OCI-LY1 (cell line): ENCODE measurements around the gene GCDH.

Experiments used
- H2AFZ ChIP-seq: fragments of 200-600 bp; sonication (generic), shearing (Covaris generic); 2 replicates; pipeline ENCODE4 v1.6.0; 2014; ENCODE audit warnings: antibody characterized with exemption, mild to moderate bottlenecking, low read length
- H3F3A ChIP-seq: fragments of 200-600 bp; sonication (generic), shearing (Covaris generic); 2 replicates; pipeline ENCODE4 v1.6.0; 2014; ENCODE audit warnings: mild to moderate bottlenecking, antibody characterized with exemption, low read length, moderate library complexity; ENCODE audit not compliant: insufficient read depth
- H3K27ac ChIP-seq: fragments of 200-600 bp; sonication (generic); 2 replicates; pipeline ENCODE4 v1.5.1; 2014; ENCODE audit warnings: low read length, mixed run types, mild to moderate bottlenecking, low read depth; ENCODE audit not compliant: poor library complexity, severe bottlenecking
- H3K27me3 ChIP-seq: fragments of 200-600 bp; sonication (generic); 2 replicates; pipeline ENCODE4 v1.6.0; 2014; ENCODE audit warnings: antibody characterized with exemption, mild to moderate bottlenecking, low read length, moderate library complexity; ENCODE audit not compliant: insufficient read depth
- H3K36me3 ChIP-seq: fragments of 200-600 bp; sonication (generic); 2 replicates; pipeline ENCODE4 v1.6.1; 2014; ENCODE audit warnings: mild to moderate bottlenecking, antibody characterized with exemption, low read length, moderate library complexity, mixed read lengths; ENCODE audit not compliant: insufficient read depth
- H3K4me1 ChIP-seq: fragments of 200-600 bp; sonication (generic); 2 replicates; pipeline ENCODE4 v1.5.1; 2014; ENCODE audit warnings: mild to moderate bottlenecking, low read length, moderate library complexity; ENCODE audit not compliant: insufficient read depth, severe bottlenecking
- H3K4me2 ChIP-seq: fragments of 200-600 bp; sonication (generic), shearing (Covaris generic); 2 replicates; pipeline ENCODE4 v1.6.1; 2014; ENCODE audit warnings: low read length
- H3K4me3 ChIP-seq: fragments of 200-600 bp; sonication (generic); 2 replicates; pipeline ENCODE4 v1.5.1; 2014; ENCODE audit warnings: low read length, low read depth, mild to moderate bottlenecking, mixed read lengths; ENCODE audit not compliant: poor library complexity, severe bottlenecking
- H3K79me2 ChIP-seq: fragments of 200-600 bp; shearing (Covaris generic); 2 replicates; pipeline ENCODE4 v1.6.1; 2016; ENCODE audit warnings: mixed run types, low read length, mixed read lengths; ENCODE audit not compliant: insufficient read depth
- H3K9ac ChIP-seq: fragments of 200-600 bp; sonication (generic), shearing (Covaris generic); 2 replicates; pipeline ENCODE4 v1.6.1; 2014; ENCODE audit warnings: mild to moderate bottlenecking, low read length, mixed read lengths
- H3K9me2 ChIP-seq: fragments of 200-600 bp; sonication (generic), shearing (Covaris generic); 2 replicates; pipeline ENCODE4 v1.6.1; 2014; ENCODE audit warnings: low read depth, mild to moderate bottlenecking, low read length, mixed read lengths
- H3K9me3 ChIP-seq: fragments of 200-600 bp; shearing (Covaris generic); 2 replicates; pipeline ENCODE4 v1.6.1; 2014; ENCODE audit warnings: low read length, mixed read lengths
- H4K20me1 ChIP-seq: fragments of 200-600 bp; sonication (generic), shearing (Covaris generic); 2 replicates; pipeline ENCODE4 v1.6.0; 2016; ENCODE audit warnings: mild to moderate bottlenecking, low read length; ENCODE audit not compliant: insufficient read depth
- CTCF ChIP-seq: fragments of 200-600 bp; sonication (generic), shearing (Covaris generic); IDR thresholded peaks from 2 replicates; pipeline ENCODE4 v1.5.1; 2017; ENCODE audit warnings: mild to moderate bottlenecking, antibody characterized with exemption, low read length, moderate library complexity, mixed read lengths
- EZH2 ChIP-seq: fragments of 200-600 bp; sonication (generic), shearing (Covaris generic); IDR thresholded peaks from 2 replicates; pipeline ENCODE4 v1.8.0; 2017; ENCODE audit warnings: borderline replicate concordance, mixed run types, mild to moderate bottlenecking, antibody characterized with exemption, low read length, moderate library complexity, mixed read lengths

Gene GCDH

DNA sequence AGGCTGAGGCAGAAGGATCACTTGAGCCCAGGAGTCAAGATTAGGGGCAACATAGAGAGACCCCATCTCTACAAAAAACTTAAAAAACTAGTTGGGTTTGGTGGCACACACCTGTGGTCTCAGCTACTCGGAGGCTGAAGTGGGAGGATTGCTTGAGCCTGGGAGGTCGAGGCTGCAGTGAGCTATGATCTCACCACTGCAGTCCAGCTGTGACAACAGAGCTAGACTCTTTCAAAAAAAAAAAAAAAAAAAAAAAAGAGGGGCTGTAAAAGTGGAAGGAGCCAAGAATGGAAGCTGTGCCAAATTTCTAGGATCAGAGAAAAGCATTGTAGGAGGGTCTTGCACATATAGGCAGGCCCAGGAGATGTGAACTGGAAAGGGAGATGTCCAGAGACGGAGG is 19.3 kb upstream of the GCDH start:
- Histone ChIP-seq H3K4me3 (no peak overlapping the region), H3K9me2 (no peaks in the 10 kb centered on the region), H2AFZ (no peak overlapping the region), H3K9me3 (no peaks in the 10 kb centered on the region), H3K27me3 (no peaks in the 10 kb centered on the region), H3K27ac (no peak overlapping the region), H3K4me1 (peaks cover 10% of the 10 kb centered on the region), H3K4me2 (no peak overlapping the region), H3F3A (no peaks in the 10 kb centered on the region), H3K9ac (no peak overlapping the region), H4K20me1 (no peaks in the 10 kb centered on the region), H3K79me2 (no peaks in the 10 kb centered on the region), H3K36me3 (peaks cover 37% of the 10 kb centered on the region)
- TF ChIP-seq EZH2 (no peak), CTCF (no peak)

- H2AFZ ChIP-seq: no peak overlapping the region
- no peaks in the 10 kb centered on the region for H3K79me2 ChIP-seq
- no peak overlapping the region for H3K4me3 ChIP-seq
- H3K27ac ChIP-seq: no peak overlapping the region
- H4K20me1 ChIP-seq: no peaks in the 10 kb centered on the region
- no peaks in the 10 kb centered on the region for H3K27me3 ChIP-seq
- H3K9ac ChIP-seq: no peak overlapping the region
- no peaks in the 10 kb centered on the region for H3K9me3 ChIP-seq
- H3K9me2 ChIP-seq: no peaks in the 10 kb centered on the region
- peaks cover 37% of the 10 kb centered on the region for H3K36me3 ChIP-seq
- H3K4me2 ChIP-seq: no peak overlapping the region
- TF ChIP-seq CTCF (no peak), EZH2 (no peak)
- H3K4me1 ChIP-seq: peaks cover 6% of the 10 kb centered on the region
- H3F3A ChIP-seq: no peaks in the 10 kb centered on the region
These were observed 18.7 kb upstream of the GCDH start for GRCh38 chr19:12872255-12872654.

DNA sequence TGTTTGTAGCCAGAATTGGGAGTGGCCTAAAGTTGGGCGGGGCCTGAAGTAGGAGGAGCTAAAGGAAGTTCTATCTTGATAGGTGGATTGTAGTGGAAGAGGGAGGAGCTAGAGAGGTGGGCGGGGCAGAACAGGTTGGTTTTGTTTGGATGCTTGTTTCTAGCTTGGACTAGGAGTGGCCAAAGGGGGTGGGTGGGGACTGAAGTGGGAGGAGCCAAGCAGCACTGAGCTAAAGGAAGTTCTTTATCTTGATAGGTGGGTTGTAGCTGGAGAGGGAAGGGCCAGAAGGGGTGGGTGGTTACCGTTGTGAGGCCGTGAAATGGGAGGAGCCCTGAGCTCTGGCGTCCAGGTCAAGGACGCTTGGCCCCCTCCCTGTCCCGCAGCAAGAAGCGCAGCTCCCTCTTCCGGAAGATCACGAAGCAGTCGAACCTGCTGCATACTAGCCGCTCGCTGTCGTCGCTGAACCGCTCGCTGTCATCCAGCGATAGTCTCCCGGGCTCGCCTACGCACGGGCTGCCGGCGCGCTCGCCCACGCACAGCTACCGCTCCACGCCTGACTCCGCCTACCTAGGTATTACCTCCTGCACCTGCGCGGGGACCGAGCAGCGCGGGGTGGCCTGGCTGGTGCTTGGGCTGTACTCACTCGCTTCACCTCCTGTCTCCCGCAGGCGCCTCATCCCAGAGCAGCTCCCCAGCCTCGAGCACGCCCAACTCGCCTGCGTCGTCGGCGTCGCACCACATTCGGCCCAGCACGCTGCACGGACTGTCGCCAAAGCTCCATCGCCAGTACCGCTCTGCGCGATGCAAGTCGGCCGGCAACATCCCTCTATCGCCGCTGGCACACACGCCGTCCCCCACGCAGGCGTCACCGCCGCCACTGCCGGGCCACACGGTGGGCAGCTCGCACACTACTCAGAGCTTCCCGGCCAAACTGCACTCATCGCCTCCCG is 17.7 kb upstream of the GCDH start:
- no peak for TF ChIP-seq CTCF
- no peak for TF ChIP-seq EZH2
- Histone ChIP-seq H2AFZ (no peak overlapping the region), H3K36me3 (peaks cover 42% of the 10 kb centered on the region)

More for the DNA sequence above, 17.7 kb upstream of the GCDH start:
- no peak overlapping the region for H3K27ac ChIP-seq
- no peak overlapping the region for H3K4me2 ChIP-seq
- H4K20me1 ChIP-seq: no peaks in the 10 kb centered on the region
- no peaks in the 10 kb centered on the region for H3K9me2 ChIP-seq
- no peaks in the 10 kb centered on the region for H3K9me3 ChIP-seq
- H3K79me2 ChIP-seq: no peaks in the 10 kb centered on the region
- no peaks in the 10 kb centered on the region for H3F3A ChIP-seq
- H3K4me3 ChIP-seq: no peak overlapping the region
- H3K27me3 ChIP-seq: no peaks in the 10 kb centered on the region
- no peak overlapping the region for H3K9ac ChIP-seq
- H3K4me1 ChIP-seq: no peaks in the 10 kb centered on the region
